ENCODE results near the gene ZNF350. TPM values are rescaled to one million over a fixed set of nuclear protein-coding genes. Genes with fewer than 3 reads are reported as not detected.
A peak's percentile ranks its signal among the peaks of the same experiment; 100 is the strongest.
"Not testable (repeated sequence)": the region's sequence is repeated elsewhere in the genome, so short reads cannot be mapped to it uniquely, and the experiment has no call there.

The ZNF350 gene
- polyA plus RNA-seq, 1 of the 3 experiments (the other 2 are of a cell fraction) = 3.4 TPM

- Histone ChIP-seq H4K20me1 (ENCODE audit: insufficient read depth) (no peaks in the 10 kb centered on the region), H3K9ac (no peak overlapping the region), H3K36me3 (replicated peaks in 1 of 2; ENCODE audit: control insufficient read depth in 1 of 2, insufficient read depth in 2 of 2, low read length in 1 of 2) (peaks cover 19 to 63% of the 10 kb centered on the region in 2 experiments), H3K79me2 (ENCODE audit: insufficient read depth) (peaks cover 68% of the 10 kb centered on the region), H3K4me2 (no peak overlapping the region), H3K4me1 (ENCODE audit: control insufficient read depth in 1 of 2, insufficient read depth in 2 of 2, low read depth in 1 of 2, low read length in 1 of 2) (no peaks in the 10 kb centered on the region), H3K27ac (ENCODE audit: low read depth in 2 of 2, low read length in 1 of 2) (no peak overlapping the region), H3K4me3 (ENCODE audit: low read depth in 2 of 2, low read length in 1 of 2) (no peak overlapping the region), H3K9me3 (peaks cover 12% of the 10 kb centered on the region; the same call in 1 of the 2 replicates), H3K27me3 (ENCODE audit: insufficient read depth) (no peaks in the 10 kb centered on the region), H2AFZ (ENCODE audit: low read depth) (no peak overlapping the region), H3K9me2 (no peaks in the 10 kb centered on the region), H3F3A (replicated peaks; ENCODE audit: insufficient read depth) (no peaks in the 10 kb centered on the region)
- POLR2A ChIA-PET = no interaction called here
- CTCF ChIA-PET = interaction anchor here (0.6 kb wide), 1 partner anchor 1167 kb away, joined by 3 read pairs; no protein-coding TSS in a partner anchor
- DNase-seq = no peak
- TF ChIP-seq CHD2 (IDR thresholded peaks at IDR 0.05; ENCODE audit: low read length, partially characterized antibody) (no peak), MEF2A (IDR thresholded peaks at IDR 0.05; ENCODE audit: borderline replicate concordance, low read depth) (no peak), NFIC (IDR thresholded peaks at IDR 0.05; ENCODE audit: borderline replicate concordance) (no peak), TCF12 (IDR thresholded peaks at IDR 0.05) (no peak), FOXM1 (IDR thresholded peaks at IDR 0.05; ENCODE audit: low read depth) (no peak)
- WGBS (ENCODE audit: low lambda C conversion rate) = 82% methylated on average over 3 of the region's 3 CpGs
Observed at GRCh38 chr19:51976852-51977251, 9.8 kb downstream of the ZNF350 start.

DNA sequence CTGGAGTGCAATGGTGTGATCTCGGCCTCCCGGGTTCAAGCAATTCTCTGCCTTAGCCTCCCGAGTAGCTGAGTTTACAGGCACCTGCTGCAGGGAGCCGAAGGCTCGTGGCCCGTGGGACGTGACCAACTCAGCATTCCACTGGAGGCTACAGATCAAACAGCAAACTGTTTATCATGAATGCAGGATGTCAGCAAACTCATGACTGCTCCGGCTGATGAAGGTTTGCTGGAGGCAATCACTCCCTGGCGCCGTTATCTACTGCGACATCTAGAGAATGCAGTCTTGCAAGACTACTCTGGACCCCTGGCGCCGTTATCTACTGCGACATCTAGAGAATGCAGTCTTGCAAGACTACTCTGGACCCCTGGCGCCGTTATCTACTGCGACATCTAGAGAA lies 10.9 kb downstream of the ZNF350 start:
- WGBS (ENCODE audit: low lambda C conversion rate) = 94% methylated on average over 13 of the region's 17 CpGs
- H3K4me1 ChIP-seq (ENCODE audit: control insufficient read depth in 1 of 2, insufficient read depth in 2 of 2, low read depth in 1 of 2, low read length in 1 of 2); H3K27ac ChIP-seq (ENCODE audit: low read depth in 2 of 2, low read length in 1 of 2); POLR2A ChIA-PET; DNase-seq; CTCF ChIA-PET; H2AFZ ChIP-seq (ENCODE audit: low read depth); H3K9me2 ChIP-seq; H4K20me1 ChIP-seq (ENCODE audit: insufficient read depth); H3K4me2 ChIP-seq; H3K27me3 ChIP-seq (ENCODE audit: insufficient read depth); H3K9ac ChIP-seq; H3F3A ChIP-seq (replicated peaks; ENCODE audit: insufficient read depth); H3K4me3 ChIP-seq (ENCODE audit: low read depth in 2 of 2, low read length in 1 of 2): not testable (repeated sequence)
- Histone ChIP-seq H3K36me3 (replicated peaks in 1 of 2; ENCODE audit: control insufficient read depth in 1 of 2, insufficient read depth in 2 of 2, low read length in 1 of 2) (peaks cover 29 to 68% of the 10 kb centered on the region in 2 experiments), H3K79me2 (ENCODE audit: insufficient read depth) (peaks cover 61% of the 10 kb centered on the region), H3K9me3 (peaks cover 23% of the 10 kb centered on the region; the same call in 1 of the 2 replicates)

DNA sequence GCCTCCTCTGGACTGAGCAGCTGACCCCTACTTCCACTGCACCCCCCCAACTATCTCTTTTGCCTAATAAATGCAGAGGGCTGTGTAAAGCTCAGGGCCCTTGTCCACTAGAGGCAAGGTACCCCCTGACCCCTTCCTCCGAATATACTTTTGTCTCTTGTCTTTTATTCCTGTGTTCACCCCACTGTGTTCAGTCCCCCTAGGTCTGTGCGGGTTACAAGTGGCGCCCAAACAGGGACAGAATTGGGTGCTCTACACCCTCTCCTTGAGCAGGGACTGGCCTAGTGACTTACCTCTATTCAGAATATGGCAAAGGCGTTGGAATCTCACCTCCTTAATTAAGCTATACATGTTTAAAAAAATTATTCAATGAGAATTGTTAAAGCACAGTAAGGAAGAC lies 15.0 kb downstream of the ZNF350 start:
- Histone ChIP-seq H3K27ac (ENCODE audit: low read depth in 2 of 2, low read length in 1 of 2) (no peak overlapping the region), H2AFZ (ENCODE audit: low read depth) (no peak overlapping the region), H3K4me3 (ENCODE audit: low read depth in 2 of 2, low read length in 1 of 2) (peak overlapping the region in 1 of 2 experiments; percentile 14; a peak in 1 of 4 replicates), H3F3A (replicated peaks; ENCODE audit: insufficient read depth) (no peaks in the 10 kb centered on the region), H3K36me3 (replicated peaks in 1 of 2; ENCODE audit: control insufficient read depth in 1 of 2, insufficient read depth in 2 of 2, low read length in 1 of 2) (peaks cover 56 to 84% of the 10 kb centered on the region in 2 experiments), H3K4me1 (ENCODE audit: control insufficient read depth in 1 of 2, insufficient read depth in 2 of 2, low read depth in 1 of 2, low read length in 1 of 2) (no peaks in the 10 kb centered on the region), H3K9ac (no peak overlapping the region), H3K27me3 (ENCODE audit: insufficient read depth) (no peaks in the 10 kb centered on the region), H3K9me3 (peaks cover 44% of the 10 kb centered on the region), H4K20me1 (ENCODE audit: insufficient read depth) (no peaks in the 10 kb centered on the region), H3K79me2 (ENCODE audit: insufficient read depth) (peaks cover 22% of the 10 kb centered on the region), H3K9me2 (no peaks in the 10 kb centered on the region), H3K4me2 (no peak overlapping the region)
- WGBS (ENCODE audit: low lambda C conversion rate) = 73% methylated on average over 4 of the region's 4 CpGs
- no peak for DNase-seq
- TF ChIP-seq JUND (IDR thresholded peaks at IDR 0.05) (no peak), POLR2AphosphoS5 (IDR thresholded peaks at IDR 0.05; ENCODE audit: low read depth, low read length) (no peak), REST (IDR thresholded peaks at IDR 0.05; ENCODE audit: low read depth, low read length) (no peak), TAF1 (IDR thresholded peaks at IDR 0.05; ENCODE audit: borderline replicate concordance, low read depth, low read length) (no peak)
- TF ChIP-seq, protein P1, sequence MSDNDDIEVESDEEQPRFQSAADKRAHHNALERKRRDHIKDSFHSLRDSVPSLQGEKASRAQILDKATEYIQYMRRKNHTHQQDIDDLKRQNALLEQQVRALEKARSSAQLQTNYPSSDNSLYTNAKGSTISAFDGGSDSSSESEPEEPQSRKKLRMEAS (IDR thresholded peaks at IDR 0.05; ENCODE audit: low read depth) = no peak
- POLR2A ChIA-PET = no interaction called here
- CTCF ChIA-PET = no interaction called here
